HepG2 (cell line): ENCODE results near the gene WDR37. TPM values are rescaled to one million over a fixed set of nuclear protein-coding genes. Genes with fewer than 3 reads are reported as not detected.

Experiments
- AHR ChIP-seq: IDR thresholded peaks from 2 replicates; pipeline ENCODE4 v1.6.1; 2018; ENCODE audit warnings: missing genetic modification reagents, missing compliant biosample characterization
- BHLHE40 ChIP-seq: IDR thresholded peaks from 2 replicates; pipeline ENCODE4 v1.6.1; 2011; ENCODE audit warnings: low read length, improper control_type of control experiment
- CAMTA2 ChIP-seq: sonication (generic); formaldehyde crosslinking; IDR thresholded peaks from 2 replicates; pipeline ENCODE4 v1.4.0; 2020; ENCODE audit warnings: mild to moderate bottlenecking, missing genetic modification reagents, borderline replicate concordance
- FOXJ3 ChIP-seq: sonication (generic); formaldehyde crosslinking; IDR thresholded peaks from 2 replicates; pipeline ENCODE4 v1.4.0; 2020; ENCODE audit warnings: missing genetic modification reagents, mild to moderate bottlenecking, borderline replicate concordance
- HIVEP1 ChIP-seq: sonication (generic); formaldehyde crosslinking; IDR thresholded peaks from 2 replicates; pipeline ENCODE4 v1.4.0; 2020; ENCODE audit warnings: mild to moderate bottlenecking, missing genetic modification reagents
- JUNB ChIP-seq: sonication (generic); formaldehyde crosslinking; IDR thresholded peaks from 2 replicates; pipeline ENCODE4 v1.8.0; 2022; ENCODE audit warnings: missing genetic modification reagents, mild to moderate bottlenecking, borderline replicate concordance
- KLF16 ChIP-seq, 2 experiments: sonication (generic) in 1 of 2; formaldehyde crosslinking in 1 of 2; IDR thresholded peaks; 2 replicates each; pipeline versions ENCODE4 v1.6.1 to v1.8.0; 2016 to 2023; ENCODE audit warnings: missing genetic modification reagents in 2 of 2, missing compliant biosample characterization in 1 of 2
- NR2F1 ChIP-seq, 2 experiments: fragments of 450-650 bp in 1 of 2; formaldehyde crosslinking in 1 of 2; IDR thresholded peaks; 2 replicates each; pipeline versions ENCODE4 v1.5.0 to v1.6.1; 2016 to 2020; ENCODE audit warnings: mild to moderate bottlenecking in 1 of 2, missing compliant biosample characterization in 1 of 2, missing genetic modification reagents in 1 of 2, moderate library complexity in 1 of 2
- NR2F2 ChIP-seq: IDR thresholded peaks from 2 replicates; pipeline ENCODE4 v1.6.1; 2012; ENCODE audit warnings: low read depth, inconsistent platforms, borderline replicate concordance
- RARA ChIP-seq: IDR thresholded peaks from 2 replicates; pipeline ENCODE4 v1.6.1; 2016; ENCODE audit warnings: missing genetic modification reagents, missing compliant biosample characterization
- SIN3A ChIP-seq: IDR thresholded peaks from 2 replicates; pipeline ENCODE4 v1.6.1; 2011; ENCODE audit warnings: low read depth, mild to moderate bottlenecking, control low read depth, low read length, borderline replicate concordance
- THAP11 ChIP-seq: IDR thresholded peaks from 2 replicates; pipeline ENCODE4 v1.6.1; 2016; ENCODE audit warnings: missing biosample characterization, missing genetic modification reagents
- YY1 ChIP-seq: IDR thresholded peaks from 2 replicates; pipeline ENCODE4 v1.6.1; 2011; ENCODE audit warnings: low read length, low read depth, moderate library complexity, mild to moderate bottlenecking; ENCODE audit not compliant: insufficient read depth, insufficient replicate concordance
- ZNF253 ChIP-seq: sonication (generic); formaldehyde crosslinking; IDR thresholded peaks from 2 replicates; pipeline ENCODE4 v1.8.0; 2022; ENCODE audit warnings: mild to moderate bottlenecking, missing genetic modification reagents, borderline replicate concordance
- ZNF3 ChIP-seq: IDR thresholded peaks from 2 replicates; pipeline ENCODE4 v1.7.0; 2017; ENCODE audit warnings: inconsistent platforms
- polyA plus RNA-seq, 8 experiments: library from polyadenylated mRNA; depleted of rRNA in 3 of 8; stranded (reverse) in 7 of 8; unstranded in 1 of 8; fragments of >200 nt; fragmentation: Illumina TruSeq in 4 of 8; extraction: Trizol in 4 of 8; gene quantifications; 2 replicates each; pipeline versions ENCODE4 v1.2.1 to v1.2.3, GENCODE V29; 2011 to 2016; ENCODE audit warnings: low read depth in 4 of 8, missing spikeins in 1 of 8, mixed read lengths in 1 of 8; ENCODE audit not compliant: insufficient read depth in 1 of 8
- total RNA-seq, 5 experiments: library from RNA; depleted of rRNA; stranded (reverse); fragments of >200 nt; fragmentation: Illumina TruSeq; extraction: Trizol; gene quantifications; 2 replicates each; pipeline ENCODE4 v1.2.3, GENCODE V29; 2016; ENCODE audit warnings: low read depth in 1 of 5
- TF ChIP-seq, protein P1 (sequence below): sonication (generic); formaldehyde crosslinking; IDR thresholded peaks from 2 replicates; pipeline ENCODE4 v1.5.0; 2020; ENCODE audit warnings: mild to moderate bottlenecking, missing genetic modification reagents, borderline replicate concordance
- TF ChIP-seq, protein P2 (sequence below): sonication (generic); formaldehyde crosslinking; IDR thresholded peaks from 2 replicates; pipeline ENCODE4 v1.5.0; 2020; ENCODE audit warnings: missing genetic modification reagents
- TF ChIP-seq, protein P3 (sequence below): IDR thresholded peaks from 2 replicates; pipeline ENCODE4 v1.6.1; 2016; ENCODE audit warnings: missing compliant biosample characterization, missing genetic modification reagents, borderline replicate concordance
- TF ChIP-seq, protein P4 (sequence below): sonication (generic); formaldehyde crosslinking; IDR thresholded peaks from 2 replicates; pipeline ENCODE4 v1.4.0; 2020; ENCODE audit warnings: missing genetic modification reagents
- TF ChIP-seq, protein P5 (sequence below): IDR thresholded peaks from 2 replicates; pipeline ENCODE4 v1.6.1; 2012; ENCODE audit warnings: low read depth, low read length, improper control_type of control experiment

Gene WDR37
- total and polyA plus RNA-seq, 2 of the 13 experiments (the other 11 are each of a cell fraction or from before 2014, with no cell fraction given), result 5.9 to 7.5 TPM

DNA sequence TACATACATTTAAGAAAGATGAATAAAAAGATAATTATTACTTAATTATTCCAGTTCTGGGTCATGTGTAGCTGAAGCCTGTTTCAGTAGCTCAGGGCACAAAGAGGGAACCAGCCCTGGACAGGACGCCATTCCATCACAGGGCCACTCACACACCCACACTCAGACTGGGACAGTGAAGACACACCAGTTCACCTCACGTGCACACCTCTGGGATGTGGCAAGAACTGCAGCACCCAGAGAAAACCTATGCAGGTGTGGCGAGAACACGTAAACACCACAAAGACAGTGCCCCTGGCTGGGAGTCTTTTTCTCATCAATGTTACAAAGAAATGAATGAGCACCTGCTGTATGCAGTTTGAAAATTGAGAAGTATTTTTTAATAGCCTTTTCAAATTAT lies 5.6 kb upstream of the WDR37 start (continued):
- no peak; a peak in 1 of 4 replicates for TF ChIP-seq KLF16 (CRISPR knock-in tag; IDR thresholded peaks at IDR 0.05)
- no peak for TF ChIP-seq YY1
- peak in 1 of 2 experiments; percentile 18; a peak in 1 of 4 replicates for TF ChIP-seq NR2F1 (CRISPR knock-in tag; IDR thresholded peaks at IDR 0.05)
- TF ChIP-seq NR2F2, result no peak
- no peak for TF ChIP-seq JUNB (CRISPR knock-in tag)
- peak; percentile 65; the same call in 1 of the 2 replicates for TF ChIP-seq ZNF3 (CRISPR knock-in tag)
- 0 out of 2 replicates have a peak, but pooled peaks have one; percentile 49 for TF ChIP-seq RARA
- no peak for TF ChIP-seq CAMTA2 (CRISPR knock-in tag)
- TF ChIP-seq THAP11 (CRISPR knock-in tag), result 0 out of 2 replicates have a peak, but pooled peaks have one; percentile 13
- TF ChIP-seq, protein P1, sequence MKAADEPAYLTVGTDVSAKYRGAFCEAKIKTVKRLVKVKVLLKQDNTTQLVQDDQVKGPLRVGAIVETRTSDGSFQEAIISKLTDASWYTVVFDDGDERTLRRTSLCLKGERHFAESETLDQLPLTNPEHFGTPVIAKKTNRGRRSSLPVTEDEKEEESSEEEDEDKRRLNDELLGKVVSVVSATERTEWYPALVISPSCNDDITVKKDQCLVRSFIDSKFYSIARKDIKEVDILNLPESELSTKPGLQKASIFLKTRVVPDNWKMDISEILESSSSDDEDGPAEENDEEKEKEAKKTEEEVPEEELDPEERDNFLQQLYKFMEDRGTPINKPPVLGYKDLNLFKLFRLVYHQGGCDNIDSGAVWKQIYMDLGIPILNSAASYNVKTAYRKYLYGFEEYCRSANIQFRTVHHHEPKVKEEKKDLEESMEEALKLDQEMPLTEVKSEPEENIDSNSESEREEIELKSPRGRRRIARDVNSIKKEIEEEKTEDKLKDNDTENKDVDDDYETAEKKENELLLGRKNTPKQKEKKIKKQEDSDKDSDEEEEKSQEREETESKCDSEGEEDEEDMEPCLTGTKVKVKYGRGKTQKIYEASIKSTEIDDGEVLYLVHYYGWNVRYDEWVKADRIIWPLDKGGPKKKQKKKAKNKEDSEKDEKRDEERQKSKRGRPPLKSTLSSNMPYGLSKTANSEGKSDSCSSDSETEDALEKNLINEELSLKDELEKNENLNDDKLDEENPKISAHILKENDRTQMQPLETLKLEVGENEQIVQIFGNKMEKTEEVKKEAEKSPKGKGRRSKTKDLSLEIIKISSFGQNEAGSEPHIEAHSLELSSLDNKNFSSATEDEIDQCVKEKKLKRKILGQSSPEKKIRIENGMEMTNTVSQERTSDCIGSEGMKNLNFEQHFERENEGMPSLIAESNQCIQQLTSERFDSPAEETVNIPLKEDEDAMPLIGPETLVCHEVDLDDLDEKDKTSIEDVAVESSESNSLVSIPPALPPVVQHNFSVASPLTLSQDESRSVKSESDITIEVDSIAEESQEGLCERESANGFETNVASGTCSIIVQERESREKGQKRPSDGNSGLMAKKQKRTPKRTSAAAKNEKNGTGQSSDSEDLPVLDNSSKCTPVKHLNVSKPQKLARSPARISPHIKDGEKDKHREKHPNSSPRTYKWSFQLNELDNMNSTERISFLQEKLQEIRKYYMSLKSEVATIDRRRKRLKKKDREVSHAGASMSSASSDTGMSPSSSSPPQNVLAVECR, result peak; percentile 55
- peak; percentile 98 for TF ChIP-seq BHLHE40
- TF ChIP-seq FOXJ3, result no peak
- TF ChIP-seq, protein P2, sequence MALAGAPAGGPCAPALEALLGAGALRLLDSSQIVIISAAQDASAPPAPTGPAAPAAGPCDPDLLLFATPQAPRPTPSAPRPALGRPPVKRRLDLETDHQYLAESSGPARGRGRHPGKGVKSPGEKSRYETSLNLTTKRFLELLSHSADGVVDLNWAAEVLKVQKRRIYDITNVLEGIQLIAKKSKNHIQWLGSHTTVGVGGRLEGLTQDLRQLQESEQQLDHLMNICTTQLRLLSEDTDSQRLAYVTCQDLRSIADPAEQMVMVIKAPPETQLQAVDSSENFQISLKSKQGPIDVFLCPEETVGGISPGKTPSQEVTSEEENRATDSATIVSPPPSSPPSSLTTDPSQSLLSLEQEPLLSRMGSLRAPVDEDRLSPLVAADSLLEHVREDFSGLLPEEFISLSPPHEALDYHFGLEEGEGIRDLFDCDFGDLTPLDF, result no peak
- TF ChIP-seq HIVEP1 (CRISPR knock-in tag), result no peak
- TF ChIP-seq AHR, result no peak
- TF ChIP-seq, protein P3, sequence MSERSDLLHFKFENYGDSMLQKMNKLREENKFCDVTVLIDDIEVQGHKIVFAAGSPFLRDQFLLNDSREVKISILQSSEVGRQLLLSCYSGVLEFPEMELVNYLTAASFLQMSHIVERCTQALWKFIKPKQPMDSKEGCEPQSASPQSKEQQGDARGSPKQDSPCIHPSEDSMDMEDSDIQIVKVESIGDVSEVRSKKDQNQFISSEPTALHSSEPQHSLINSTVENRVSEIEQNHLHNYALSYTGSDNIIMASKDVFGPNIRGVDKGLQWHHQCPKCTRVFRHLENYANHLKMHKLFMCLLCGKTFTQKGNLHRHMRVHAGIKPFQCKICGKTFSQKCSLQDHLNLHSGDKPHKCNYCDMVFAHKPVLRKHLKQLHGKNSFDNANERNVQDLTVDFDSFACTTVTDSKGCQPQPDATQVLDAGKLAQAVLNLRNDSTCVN (CRISPR knock-in tag), result no peak
- TF ChIP-seq SIN3A, result peak; percentile 71; the same call in 1 of the 2 replicates
- TF ChIP-seq, protein P4, sequence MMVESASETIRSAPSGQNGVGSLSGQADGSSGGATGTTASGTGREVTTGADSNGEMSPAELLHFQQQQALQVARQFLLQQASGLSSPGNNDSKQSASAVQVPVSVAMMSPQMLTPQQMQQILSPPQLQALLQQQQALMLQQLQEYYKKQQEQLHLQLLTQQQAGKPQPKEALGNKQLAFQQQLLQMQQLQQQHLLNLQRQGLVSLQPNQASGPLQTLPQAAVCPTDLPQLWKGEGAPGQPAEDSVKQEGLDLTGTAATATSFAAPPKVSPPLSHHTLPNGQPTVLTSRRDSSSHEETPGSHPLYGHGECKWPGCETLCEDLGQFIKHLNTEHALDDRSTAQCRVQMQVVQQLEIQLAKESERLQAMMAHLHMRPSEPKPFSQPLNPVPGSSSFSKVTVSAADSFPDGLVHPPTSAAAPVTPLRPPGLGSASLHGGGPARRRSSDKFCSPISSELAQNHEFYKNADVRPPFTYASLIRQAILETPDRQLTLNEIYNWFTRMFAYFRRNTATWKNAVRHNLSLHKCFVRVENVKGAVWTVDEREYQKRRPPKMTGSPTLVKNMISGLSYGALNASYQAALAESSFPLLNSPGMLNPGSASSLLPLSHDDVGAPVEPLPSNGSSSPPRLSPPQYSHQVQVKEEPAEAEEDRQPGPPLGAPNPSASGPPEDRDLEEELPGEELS (CRISPR knock-in tag), result peak; percentile 42; the same call in 1 of the 2 replicates
- no peak for TF ChIP-seq ZNF253 (CRISPR knock-in tag)
- TF ChIP-seq, protein P5, sequence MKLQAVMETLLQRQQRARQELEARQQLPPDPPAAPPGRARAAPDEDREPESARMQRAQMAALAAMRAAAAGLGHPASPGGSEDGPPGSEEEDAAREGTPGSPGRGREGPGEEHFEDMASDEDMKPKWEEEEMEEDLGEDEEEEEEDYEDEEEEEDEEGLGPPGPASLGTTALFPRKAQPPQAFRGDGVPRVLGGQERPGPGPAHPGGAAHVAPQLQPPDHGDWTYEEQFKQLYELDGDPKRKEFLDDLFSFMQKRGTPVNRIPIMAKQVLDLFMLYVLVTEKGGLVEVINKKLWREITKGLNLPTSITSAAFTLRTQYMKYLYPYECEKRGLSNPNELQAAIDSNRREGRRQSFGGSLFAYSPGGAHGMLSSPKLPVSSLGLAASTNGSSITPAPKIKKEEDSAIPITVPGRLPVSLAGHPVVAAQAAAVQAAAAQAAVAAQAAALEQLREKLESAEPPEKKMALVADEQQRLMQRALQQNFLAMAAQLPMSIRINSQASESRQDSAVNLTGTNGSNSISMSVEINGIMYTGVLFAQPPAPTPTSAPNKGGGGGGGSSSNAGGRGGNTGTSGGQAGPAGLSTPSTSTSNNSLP, result no peak
